ENCODE results near the gene MAT2B. TPM values are rescaled to one million over a fixed set of nuclear protein-coding genes. Genes with fewer than 3 reads are reported as not detected.

Gene MAT2B
- total RNA-seq, 1 experiment from 2014 or later, result 55.7 TPM

GRCh38 chr5:163475411-163475810 is 30.0 kb upstream of the MAT2B start (continued):
- TF ChIP-seq MAX (CRISPR knock-in tag; IDR thresholded peaks at IDR 0.05) (no peak), ZNF416 (CRISPR knock-in tag; IDR thresholded peaks at IDR 0.05) (no peak)

GRCh38 chr5:163478126-163478981 is 27.1 kb upstream of the MAT2B start:
- ChIA-PET POLR2A (no interaction called here), CTCF (no interaction called here)
- Mint-ChIP-seq H3K27me3 (ENCODE audit: low read depth) (no peaks in the 10 kb centered on the region), H3K9me3 (no peaks in the 10 kb centered on the region), H3K27ac (no peak overlapping the region), H3K4me1 (no peaks in the 10 kb centered on the region), H3K4me3 (no peak overlapping the region), H3K36me3 (peaks cover 81% of the 10 kb centered on the region)
- TF ChIP-seq ETV6 (CRISPR knock-in tag; IDR thresholded peaks at IDR 0.05) (no peak), GRHL2 (CRISPR knock-in tag; IDR thresholded peaks at IDR 0.05; ENCODE audit: insufficient replicate concordance, severe bottlenecking) (no peak), USF2 (CRISPR knock-in tag; IDR thresholded peaks at IDR 0.05) (no peak), ZNF281 (CRISPR knock-in tag; IDR thresholded peaks at IDR 0.05) (no peak), MXD4 (CRISPR knock-in tag; IDR thresholded peaks at IDR 0.05; ENCODE audit: borderline replicate concordance) (no peak), ELF4 (CRISPR knock-in tag; IDR thresholded peaks at IDR 0.05; ENCODE audit: low read depth) (no peak), MLX (CRISPR knock-in tag; IDR thresholded peaks at IDR 0.05) (no peak), ZNF396 (CRISPR knock-in tag; IDR thresholded peaks at IDR 0.05; ENCODE audit: borderline replicate concordance) (no peak), NR3C1 (CRISPR knock-in tag; conservative IDR thresholded peaks at IDR 0.05; ENCODE audit: low read depth) (no peak), E2F5 (CRISPR knock-in tag; IDR thresholded peaks at IDR 0.05) (no peak), ZNF219 (CRISPR knock-in tag; IDR thresholded peaks at IDR 0.05; ENCODE audit: borderline replicate concordance) (no peak), TEAD1 (CRISPR knock-in tag; IDR thresholded peaks at IDR 0.05) (no peak), ATF2 (CRISPR knock-in tag; IDR thresholded peaks at IDR 0.05; ENCODE audit: borderline replicate concordance, low read depth) (no peak), RELA (CRISPR knock-in tag; IDR thresholded peaks at IDR 0.05; ENCODE audit: borderline replicate concordance) (no peak), E2F4 (CRISPR knock-in tag; IDR thresholded peaks at IDR 0.05; ENCODE audit: borderline replicate concordance, low read depth) (no peak), ZNF121 (CRISPR knock-in tag; IDR thresholded peaks at IDR 0.05) (no peak), PRRX2 (CRISPR knock-in tag; IDR thresholded peaks at IDR 0.05) (no peak)
- DNase-seq (ENCODE audit: low spot score) (no peak), ATAC-seq (no peak)
